HCT116 (cell line): ENCODE results near the gene BICRAL. TPM values are rescaled to one million over a fixed set of nuclear protein-coding genes. Genes with fewer than 3 reads are reported as not detected.
"Not testable (repeated sequence)": the region's sequence is repeated elsewhere in the genome, so short reads cannot be mapped to it uniquely, and the experiment has no call there.

Experiments used
- ATAC-seq: fragments of 200-7000 bp; cut with Tn5 transposase; 2 replicates; pipeline ENCODE4 v1.9.1; 2020; ENCODE audit warnings: mild to moderate bottlenecking, moderate library complexity
- BruUV-seq: library from RNA; stranded (reverse); fragments of 400-500 nt; replicated peaks from 2 replicates; lab custom pipeline; 2021; lab: Mats Ljungman, UMichigan
- CTCF ChIA-PET: fragments of 300-600 bp; sonication (Branson Sonifier 250); formaldehyde crosslinking; loops from one replicate; lab custom pipeline; 2021; ENCODE audit warnings: antibody characterized with exemption; lab: Charles Lee
- POLR2A ChIA-PET: fragments of 300-600, 350-600 bp; sonication (Branson Sonifier 250); formaldehyde crosslinking; loops from one replicate; lab custom pipeline; 2021; ENCODE audit warnings: antibody characterized with exemption; lab: Charles Lee
- RAD21 ChIA-PET, 2 experiments: fragments of 300-600 bp; sonication (Branson Sonifier 250); formaldehyde crosslinking; loops; one replicate each; lab custom pipeline; 2023; ENCODE audit warnings: low total read pairs in 2 of 2; ENCODE audit not compliant: uncharacterized antibody in 2 of 2, unreplicated experiment in 2 of 2, low non-redundant PET in 1 of 2; lab: Charles Lee
- DNase-seq: peaks from one replicate; pipeline ENCODE4 v3.0.0-alpha.2; 2010; ENCODE audit warnings: low read depth, low spot score
- H2AFZ ChIP-seq: fragments of 200-600 bp; shearing (Covaris generic), sonication (generic); 2 replicates; pipeline ENCODE4 v1.6.1; 2017; ENCODE audit warnings: low read depth, mixed run types, mixed read lengths, antibody characterized with exemption, low read length; ENCODE audit not compliant: poor library complexity, severe bottlenecking
- H3K27ac ChIP-seq: 2 replicates; pipeline ENCODE4 v1.5.1; 2012; ENCODE audit warnings: low read depth, low read length
- H3K27me3 ChIP-seq: fragments of 200-600 bp; sonication (generic); 2 replicates; pipeline ENCODE4 v1.6.1; 2016; ENCODE audit warnings: mixed run types, low read length, mixed read lengths; ENCODE audit not compliant: insufficient read depth
- H3K36me3 ChIP-seq, 2 experiments: fragments of 200-500 bp in 1 of 2; fragments of 200-600 bp in 1 of 2; sonication (Bioruptor generic) in 1 of 2; sonication (generic) in 1 of 2; 2 replicates each; pipeline versions ENCODE4 v1.5.1 to v1.6.1; 2014 to 2016; ENCODE audit warnings: low read length in 2 of 2, inconsistent platforms in 1 of 2, mixed read lengths in 1 of 2, mixed run types in 1 of 2; ENCODE audit not compliant: insufficient read depth in 2 of 2, control insufficient read depth in 1 of 2
- H3K4me1 ChIP-seq, 2 experiments: fragments of 200-600 bp in 1 of 2; sonication (generic) in 1 of 2; 2 replicates each; pipeline versions ENCODE4 v1.5.1 to v1.6.1; 2012 to 2017; ENCODE audit warnings: low read length in 2 of 2, inconsistent platforms in 1 of 2, mild to moderate bottlenecking in 1 of 2, mixed read lengths in 1 of 2, mixed run types in 1 of 2, moderate library complexity in 1 of 2; ENCODE audit not compliant: insufficient read depth in 2 of 2, control insufficient read depth in 1 of 2
- H3K4me2 ChIP-seq: fragments of 200-600 bp; sonication (generic); 2 replicates; pipeline ENCODE4 v1.6.1; 2017; ENCODE audit warnings: mixed run types, low read length, mixed read lengths
- H3K4me3 ChIP-seq, 2 experiments: fragments of 200-600 bp in 1 of 2; sonication (generic) in 1 of 2; replicated peaks in 1 of 2; 2 replicates each; pipeline ENCODE4 v1.5.1; 2011 to 2016; ENCODE audit warnings: low read length in 2 of 2, control low read depth in 1 of 2, low read depth in 1 of 2, mild to moderate bottlenecking in 1 of 2, mixed read lengths in 1 of 2, mixed run types in 1 of 2
- H3K79me2 ChIP-seq: fragments of 200-600 bp; sonication (generic); 2 replicates; pipeline ENCODE4 v1.6.1; 2017; ENCODE audit warnings: mild to moderate bottlenecking, mixed run types, low read length, moderate library complexity, mixed read lengths; ENCODE audit not compliant: insufficient read depth
- H3K9ac ChIP-seq: fragments of 200-600 bp; sonication (generic); 2 replicates; pipeline ENCODE4 v1.6.1; 2016; ENCODE audit warnings: low read length, mixed read lengths
- H3K9me2 ChIP-seq: fragments of 200-600 bp; sonication (generic), shearing (Covaris generic); 2 replicates; pipeline ENCODE4 v1.6.1; 2017; ENCODE audit warnings: mixed run types, mild to moderate bottlenecking, moderate library complexity; ENCODE audit not compliant: insufficient read depth
- H3K9me3 ChIP-seq, 2 experiments: fragments of 200-500 bp in 1 of 2; fragments of 200-600 bp in 1 of 2; sonication (Bioruptor generic) in 1 of 2; sonication (generic) in 1 of 2; 2 replicates each; pipeline ENCODE4 v1.6.1; 2014 to 2017; ENCODE audit warnings: low read length in 2 of 2, mixed read lengths in 2 of 2, inconsistent platforms in 1 of 2, low read depth in 1 of 2, mild to moderate bottlenecking in 1 of 2, mixed run types in 1 of 2, moderate library complexity in 1 of 2; ENCODE audit not compliant: control insufficient read depth in 1 of 2, insufficient read depth in 1 of 2
- H4K20me1 ChIP-seq: fragments of 200-600 bp; sonication (generic), shearing (Covaris generic); 2 replicates; pipeline ENCODE4 v1.6.1; 2017; ENCODE audit warnings: mixed run types, mild to moderate bottlenecking, moderate library complexity; ENCODE audit not compliant: insufficient read depth
- ATF3 ChIP-seq: IDR thresholded peaks from 2 replicates; pipeline ENCODE4 v1.6.1; 2012
- CBX3 ChIP-seq: IDR thresholded peaks from 2 replicates; pipeline ENCODE4 v1.6.1; 2012; ENCODE audit warnings: low read depth
- POLR2AphosphoS5 ChIP-seq: IDR thresholded peaks from 2 replicates; pipeline ENCODE4 v1.6.1; 2011; ENCODE audit warnings: mild to moderate bottlenecking, low read depth, low read length, moderate library complexity
- SRF ChIP-seq: IDR thresholded peaks from 2 replicates; pipeline ENCODE4 v1.6.1; 2012; ENCODE audit warnings: low read depth
- YY1 ChIP-seq: IDR thresholded peaks from 2 replicates; pipeline ENCODE4 v1.6.1; 2011; ENCODE audit warnings: low read length, low read depth, moderate library complexity, mild to moderate bottlenecking; ENCODE audit not compliant: insufficient replicate concordance; ENCODE audit errors: extremely low read depth
- intact Hi-C: fragments of 100-400 bp; cut with micrococcal nuclease; formaldehyde crosslinking; loops from 2 replicates; pipeline ENCODE4 v1.10.0; 2022
- total RNA-seq: library from RNA; stranded (reverse); gene quantifications from one replicate; pipeline ENCODE4 v1.2.1, GENCODE V29; 2021; ENCODE audit not compliant: unreplicated experiment

Gene BICRAL
- total RNA-seq, 1 experiment from 2014 or later, result 14.9 TPM

DNA sequence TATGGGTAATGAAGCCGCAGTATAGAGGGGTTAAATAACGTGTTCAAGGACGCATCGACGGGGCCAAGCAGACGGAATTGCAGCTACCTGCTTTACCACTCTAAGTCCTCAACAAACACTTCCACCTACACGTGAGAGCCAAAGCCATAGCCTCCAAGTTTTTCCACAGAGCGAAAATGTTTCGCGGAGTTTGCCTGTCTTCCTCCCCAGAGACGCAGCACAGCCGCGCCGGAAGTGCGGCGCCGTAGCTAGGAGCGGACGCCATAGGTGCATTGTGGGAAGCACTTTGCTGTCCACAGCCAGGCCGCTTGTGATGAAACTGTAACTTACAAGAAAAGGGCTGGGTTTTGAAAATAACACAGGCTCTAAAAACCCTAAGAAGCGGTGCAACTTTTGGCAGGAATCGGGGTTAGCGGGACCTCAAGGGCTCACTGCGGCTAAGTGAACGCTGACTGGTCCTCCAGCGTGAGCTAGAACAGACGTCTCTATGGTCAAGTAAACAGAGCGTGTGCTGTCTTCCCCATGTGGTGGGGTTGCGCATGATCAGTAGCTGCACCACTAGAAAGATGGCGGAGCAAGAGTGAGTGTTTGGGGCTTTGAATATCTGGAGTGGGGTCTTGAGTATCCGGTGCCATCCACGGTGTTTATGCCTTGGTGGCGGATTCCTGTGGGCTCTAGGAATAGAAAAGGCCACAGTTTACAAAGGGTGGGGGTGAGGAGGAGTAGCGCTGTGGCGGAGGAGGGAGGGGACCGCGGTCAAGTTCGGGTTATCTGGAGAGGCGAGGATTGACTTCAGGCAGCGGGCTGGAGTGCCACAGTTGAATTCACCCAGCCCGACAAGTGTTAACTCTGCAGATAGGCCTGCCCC is 97.8 kb downstream of the BICRAL start, which contains the start of gene RPL7L1 (continued):
- TF ChIP-seq ATF3 (no peak), SRF (peak; percentile 54; the same call in 1 of the 2 replicates), POLR2AphosphoS5 (peak; percentile 92), YY1 (peak; percentile 94), CBX3 (peak; percentile 67)

DNA sequence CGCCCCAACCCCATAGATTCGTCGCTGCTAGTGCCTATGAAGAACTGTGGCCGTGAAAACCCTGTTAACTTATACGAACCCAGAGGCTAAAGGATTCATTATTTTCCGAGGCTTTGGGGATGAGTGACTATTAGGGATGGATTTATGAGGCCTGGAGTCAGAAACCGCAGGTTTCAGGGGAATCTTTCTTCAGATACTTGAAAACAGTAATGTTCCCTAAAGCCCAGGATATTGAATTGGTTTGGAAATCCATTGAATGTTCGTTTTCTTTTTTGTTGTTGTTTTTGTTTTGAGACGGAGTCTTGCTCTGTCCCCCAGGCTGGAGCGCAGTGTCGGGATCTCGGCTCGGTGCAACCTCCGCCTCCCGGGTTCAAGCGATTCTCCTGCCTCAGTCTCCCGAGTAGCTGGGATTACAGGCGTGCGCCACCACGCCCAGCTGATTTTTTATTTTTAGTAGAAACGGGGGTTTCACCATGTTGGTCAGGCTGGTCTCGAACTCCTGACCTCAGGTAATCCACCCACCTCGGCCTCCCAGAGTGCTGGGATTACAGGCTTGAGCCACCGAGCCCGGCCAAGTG is 98.5 kb downstream of the BICRAL start:
- Histone ChIP-seq H3K9ac (peak overlapping the region; percentile 93), H3K27ac (peak overlapping the region; percentile 79), H3K4me2 (peak overlapping the region; percentile 90), H3K4me3 (peak overlapping the region; percentile 86 to 99), H3K4me1 (peaks cover 0 to 18% of the 10 kb centered on the region in 2 experiments; a peak in 2 of 4 replicates), H3K79me2 (peaks cover 53% of the 10 kb centered on the region), H3K36me3 (peaks cover 22 to 37% of the 10 kb centered on the region in 2 experiments)
- H3K9me2 ChIP-seq, RAD21 ChIA-PET, H3K27me3 ChIP-seq, ATAC-seq, H2AFZ ChIP-seq, intact Hi-C loops, H3K9me3 ChIP-seq, H4K20me1 ChIP-seq, DNase-seq: not testable (repeated sequence)
- BruUV-seq, result TSS peak; percentile 83
- POLR2A ChIA-PET, result interaction anchor here (0.7 to 1.5 kb wide), 12 partner anchors 10 to 832 kb away, joined by 3 to 15 read pairs (median 4); partner anchors contain the start of genes BICRAL, CNPY3, PPP2R5D and TBCC
- CTCF ChIA-PET, result interaction anchor here (1.8 kb wide), 1 partner anchor 219 kb away, joined by 13 read pairs; no protein-coding TSS in a partner anchor

DNA sequence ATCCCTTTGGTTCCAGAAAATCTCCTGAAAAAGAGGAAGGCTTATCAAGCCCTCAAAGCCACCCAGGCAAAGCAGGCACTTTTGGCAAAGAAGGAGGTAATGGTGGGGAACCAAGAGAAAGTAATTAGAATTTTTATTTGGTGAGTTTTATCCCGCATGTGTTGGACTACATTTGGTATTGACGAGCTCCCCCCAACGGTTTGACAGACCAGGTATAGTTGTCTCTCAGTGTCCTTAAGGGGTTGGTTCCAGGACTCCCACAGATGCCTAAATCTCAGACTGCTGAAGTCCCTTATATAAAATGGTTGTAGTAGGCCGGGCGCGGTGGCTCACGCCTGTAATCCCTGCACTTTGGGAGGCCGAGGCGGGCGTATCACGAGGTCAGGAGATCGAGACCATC is 99.0 kb downstream of the BICRAL start:
- H3K9me3 ChIP-seq, DNase-seq, BruUV-seq, H2AFZ ChIP-seq, H3K27me3 ChIP-seq, H4K20me1 ChIP-seq, H3K9me2 ChIP-seq, intact Hi-C loops, ATAC-seq: not testable (repeated sequence)
- peaks cover 28 to 43% of the 10 kb centered on the region in 2 experiments for H3K36me3 ChIP-seq
- POLR2A ChIA-PET, result interaction anchor here (0.7 to 1.3 kb wide), 2 partner anchors 10 to 49 kb away, joined by 3 to 5 read pairs; partner anchors contain the start of gene CNPY3
- peak overlapping the region; percentile 86 to 99 for H3K4me3 ChIP-seq
- CTCF ChIA-PET, result interaction anchor here (0.6 kb wide), 1 partner anchor 23 kb away, joined by 3 read pairs; no protein-coding TSS in a partner anchor
- RAD21 ChIA-PET, result interaction anchor here in 1 of 2 experiments (0.6 kb wide), 1 partner anchor 135 kb away, joined by 10 read pairs; the partner anchor contains the start of gene TBCC
- H3K4me1 ChIP-seq, result peaks cover 0 to 18% of the 10 kb centered on the region in 2 experiments; a peak in 2 of 4 replicates
- peak overlapping the region; percentile 93 for H3K9ac ChIP-seq
- peaks cover 58% of the 10 kb centered on the region for H3K79me2 ChIP-seq
- peak overlapping the region; percentile 90 for H3K4me2 ChIP-seq
- peak overlapping the region; percentile 79 for H3K27ac ChIP-seq
